ENCODE results near the gene GRIFIN.
A peak's percentile ranks its signal among the peaks of the same experiment; 100 is the strongest.
"Not testable (repeated sequence)": the region's sequence is repeated elsewhere in the genome, so short reads cannot be mapped to it uniquely, and the experiment has no call there.

GRIFIN gene

GRCh38 chr7:2470204-2471021 lies 5.8 kb downstream of the GRIFIN start:
- ChIA-PET POLR2A (interaction anchor here (0.6 to 0.8 kb wide), 2 partner anchors 19 to 484 kb away, joined by 3 read pairs; no protein-coding TSS in a partner anchor), CTCF (interaction anchor here (0.6 to 8.0 kb wide), 13 partner anchors 8 to 307 kb away, joined by 3 to 106 read pairs (median 5); no protein-coding TSS in a partner anchor)
- no peak overlapping the region for H3K27ac ChIP-seq (ENCODE audit: extremely low read depth, low read depth, low read length)
- no peak overlapping the region for H3K4me3 ChIP-seq (ENCODE audit: low read depth, low read length)
- H3K36me3 ChIP-seq (ENCODE audit: control insufficient read depth in 2 of 2, insufficient read depth in 1 of 2, low read length in 2 of 2), result no peaks in the 10 kb centered on the region
- no peaks in the 10 kb centered on the region for H3K4me1 ChIP-seq (ENCODE audit: control insufficient read depth, insufficient read depth, low read length)
- no peaks in the 10 kb centered on the region for H3K9me3 ChIP-seq (ENCODE audit: control insufficient read depth, insufficient read depth, low read depth, low read length)
- TF ChIP-seq ZNF16 (tag by site-specific recombination; IDR thresholded peaks at IDR 0.05; ENCODE audit: low read depth) (peak; percentile 85), SETDB1 (IDR thresholded peaks at IDR 0.05; ENCODE audit: insufficient read length, low read length) (no peak)
- TF ChIP-seq, protein P1, sequence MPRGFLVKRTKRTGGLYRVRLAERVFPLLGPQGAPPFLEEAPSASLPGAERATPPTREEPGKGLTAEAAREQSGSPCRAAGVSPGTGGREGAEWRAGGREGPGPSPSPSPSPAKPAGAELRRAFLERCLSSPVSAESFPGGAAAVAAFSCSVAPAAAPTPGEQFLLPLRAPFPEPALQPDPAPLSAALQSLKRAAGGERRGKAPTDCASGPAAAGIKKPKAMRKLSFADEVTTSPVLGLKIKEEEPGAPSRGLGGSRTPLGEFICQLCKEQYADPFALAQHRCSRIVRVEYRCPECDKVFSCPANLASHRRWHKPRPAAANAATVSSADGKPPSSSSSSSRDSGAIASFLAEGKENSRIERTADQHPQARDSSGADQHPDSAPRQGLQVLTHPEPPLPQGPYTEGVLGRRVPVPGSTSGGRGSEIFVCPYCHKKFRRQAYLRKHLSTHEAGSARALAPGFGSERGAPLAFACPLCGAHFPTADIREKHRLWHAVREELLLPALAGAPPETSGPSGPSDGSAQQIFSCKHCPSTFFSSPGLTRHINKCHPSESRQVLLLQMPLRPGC (tag by site-specific recombination; IDR thresholded peaks at IDR 0.05), result no peak

- H3K9me3 ChIP-seq (ENCODE audit: control insufficient read depth, insufficient read depth, low read depth, low read length); H3K27ac ChIP-seq (ENCODE audit: extremely low read depth, low read depth, low read length); H3K36me3 ChIP-seq (ENCODE audit: control insufficient read depth in 2 of 2, insufficient read depth in 1 of 2, low read length in 2 of 2); POLR2A ChIA-PET; H3K4me3 ChIP-seq (ENCODE audit: low read depth, low read length); H3K4me1 ChIP-seq (ENCODE audit: control insufficient read depth, insufficient read depth, low read length): not testable (repeated sequence)
- peak; percentile 6; the same call in 1 of the 2 replicates for TF ChIP-seq ZNF121 (tag by site-specific recombination; IDR thresholded peaks at IDR 0.05)
- TF ChIP-seq ZNF366 (tag by site-specific recombination; conservative IDR thresholded peaks at IDR 0.05), result peak; percentile 94
- CTCF ChIA-PET, result interaction anchor here (0.6 to 8.0 kb wide), 24 partner anchors 8 to 306 kb away, joined by 3 to 106 read pairs (median 4); no protein-coding TSS in a partner anchor
Measured at GRCh38 chr7:2469460-2470203, 6.6 kb downstream of the GRIFIN start.

- Histone ChIP-seq H3K4me3 (ENCODE audit: low read depth, low read length) (no peak overlapping the region), H3K9me3 (ENCODE audit: control insufficient read depth, insufficient read depth, low read depth, low read length) (no peaks in the 10 kb centered on the region), H3K27ac (ENCODE audit: extremely low read depth, low read depth, low read length) (no peak overlapping the region), H3K36me3 (ENCODE audit: control insufficient read depth in 2 of 2, insufficient read depth in 1 of 2, low read length in 2 of 2) (no peaks in the 10 kb centered on the region), H3K4me1 (ENCODE audit: control insufficient read depth, insufficient read depth, low read length) (no peaks in the 10 kb centered on the region)
- no peak for TF ChIP-seq ZNF560 (tag by site-specific recombination; IDR thresholded peaks at IDR 0.05; ENCODE audit: borderline replicate concordance)
- TF ChIP-seq ZNF155 (tag by site-specific recombination; IDR thresholded peaks at IDR 0.05), result no peak
- no peak for TF ChIP-seq ZNF37A (tag by site-specific recombination; IDR thresholded peaks at IDR 0.05)
- no peak for TF ChIP-seq ZFP37 (tag by site-specific recombination; IDR thresholded peaks at IDR 0.05)
- TF ChIP-seq KLF9 (tag by site-specific recombination; IDR thresholded peaks at IDR 0.05; ENCODE audit: low read depth), result no peak
- TF ChIP-seq ZNF747 (tag by site-specific recombination; IDR thresholded peaks at IDR 0.05), result no peak
- no peak for TF ChIP-seq ZNF140 (tag by site-specific recombination; IDR thresholded peaks at IDR 0.05)
- TF ChIP-seq ZNF785 (tag by site-specific recombination; IDR thresholded peaks at IDR 0.05), result no peak
- no peak for TF ChIP-seq ZNF624 (tag by site-specific recombination; IDR thresholded peaks at IDR 0.05)
- TF ChIP-seq ZEB2 (tag by site-specific recombination; IDR thresholded peaks at IDR 0.05), result no peak
- no peak for TF ChIP-seq YY2 (tag by site-specific recombination; IDR thresholded peaks at IDR 0.05)
- no peak for TF ChIP-seq ZNF146 (tag by site-specific recombination; IDR thresholded peaks at IDR 0.05)
- no peak for TF ChIP-seq ZNF548 (tag by site-specific recombination; IDR thresholded peaks at IDR 0.05)
- ChIA-PET CTCF (interaction anchor here (0.5 to 8.0 kb wide), 27 partner anchors 10 to 248 kb away, joined by 3 to 106 read pairs (median 4); no protein-coding TSS in a partner anchor), POLR2A (interaction anchor here (1.3 kb wide), 1 partner anchor 16 kb away, joined by 4 read pairs; no protein-coding TSS in a partner anchor)
Measured at GRCh38 chr7:2468227-2468626, 8.0 kb downstream of the GRIFIN start.

All from HEK293 (cell line).